Measurements from ENCODE around the gene TLL1. TPM values are rescaled to one million over a fixed set of nuclear protein-coding genes. Genes with fewer than 3 reads are reported as not detected.

The TLL1 gene
- total and polyA plus RNA-seq, 2 of the 13 experiments (the other 11 are each of a cell fraction or from before 2014, with no cell fraction given): not detected

GRCh38 chr4:166092797-166093290 is 219.8 kb downstream of the TLL1 start:
- Histone ChIP-seq H3K36me3 (replicated peaks in 1 of 2; ENCODE audit: control insufficient read depth in 1 of 2, insufficient read depth in 2 of 2, low read length in 2 of 2) (no peaks in the 10 kb centered on the region), H3K4me1 (ENCODE audit: insufficient read depth, low read length) (no peaks in the 10 kb centered on the region), H2AFZ (ENCODE audit: low read length) (no peak overlapping the region), H3K27ac (ENCODE audit: extremely low read length, insufficient read depth, low read length) (no peak overlapping the region), H3K27me3 (ENCODE audit: control insufficient read depth in 1 of 2, insufficient read depth in 2 of 2, low read length in 2 of 2) (peaks cover 0 to 2% of the 10 kb centered on the region in 2 experiments; a peak in 1 of 5 replicates), H3K4me2 (ENCODE audit: low read depth, low read length) (no peak overlapping the region), H3K9me3 (ENCODE audit: low read length) (no peaks in the 10 kb centered on the region), H3K9ac (ENCODE audit: insufficient read depth, low read depth, low read length) (no peak overlapping the region), H4K20me1 (ENCODE audit: insufficient read depth, low read length) (no peaks in the 10 kb centered on the region), H3K4me3 (replicated peaks in 1 of 3; ENCODE audit: insufficient read depth in 1 of 3, low read depth in 2 of 3, low read length in 3 of 3) (no peak overlapping the region), H3K79me2 (ENCODE audit: insufficient read depth, low read length) (no peaks in the 10 kb centered on the region)
- FAIRE-seq (no peak), ATAC-seq (no peak), DNase-seq (ENCODE audit: low spot score) (no peak)
- in situ Hi-C loops (cut with HindIII; ENCODE audit: extremely low pct_ligation_motif_present, low pct_unique_long_range_greater_than_20kb) (loop anchor here (5.0 to 10.0 kb wide), 2 partner anchors 228 to 556 kb away; no protein-coding TSS in a partner anchor), intact Hi-C loops (cut with micrococcal nuclease; ENCODE audit: unreplicated experiment) (loop anchor here (1.0 to 10.0 kb wide), 4 partner anchors 229 to 738 kb away; no protein-coding TSS in a partner anchor)
- BruUV-seq (replicated peaks): no TSS peak
- WGBS (ENCODE audit: low lambda C conversion rate): 9% methylated on average over 7 of the region's 7 CpGs
- TF ChIP-seq RAD51 (IDR thresholded peaks at IDR 0.05; ENCODE audit: borderline replicate concordance) (no peak), ZNF44 (CRISPR knock-in tag; IDR thresholded peaks at IDR 0.05) (no peak), SMARCC2 (IDR thresholded peaks at IDR 0.05) (no peak), HOXD1 (CRISPR knock-in tag; IDR thresholded peaks at IDR 0.05) (no peak), SIN3A (IDR thresholded peaks at IDR 0.05; ENCODE audit: borderline replicate concordance, low read depth, low read length) (no peak), CSRNP2 (CRISPR knock-in tag; conservative IDR thresholded peaks at IDR 0.05; ENCODE audit: low read depth) (no peak), U2AF1 (optimal IDR thresholded peaks at IDR 0.05; ENCODE audit: low read depth, low read length) (no peak), GABPA (IDR thresholded peaks at IDR 0.05; ENCODE audit: low read depth, low read length) (no peak), GABPA (CRISPR knock-in tag; IDR thresholded peaks at IDR 0.05; ENCODE audit: low read depth) (no peak), PAF1 (CRISPR knock-in tag; IDR thresholded peaks at IDR 0.05) (no peak), ATM (IDR thresholded peaks at IDR 0.05; ENCODE audit: borderline replicate concordance) (no peak), GTF2F1 (IDR thresholded peaks at IDR 0.05; ENCODE audit: low read length) (no peak), NFRKB (IDR thresholded peaks at IDR 0.05) (no peak), RAD21 (CRISPR knock-in tag; IDR thresholded peaks at IDR 0.05) (no peak), SMARCE1 (IDR thresholded peaks at IDR 0.05; ENCODE audit: borderline replicate concordance) (no peak), KMT2B (CRISPR knock-in tag; IDR thresholded peaks at IDR 0.05) (no peak)
- TF ChIP-seq, protein P1, sequence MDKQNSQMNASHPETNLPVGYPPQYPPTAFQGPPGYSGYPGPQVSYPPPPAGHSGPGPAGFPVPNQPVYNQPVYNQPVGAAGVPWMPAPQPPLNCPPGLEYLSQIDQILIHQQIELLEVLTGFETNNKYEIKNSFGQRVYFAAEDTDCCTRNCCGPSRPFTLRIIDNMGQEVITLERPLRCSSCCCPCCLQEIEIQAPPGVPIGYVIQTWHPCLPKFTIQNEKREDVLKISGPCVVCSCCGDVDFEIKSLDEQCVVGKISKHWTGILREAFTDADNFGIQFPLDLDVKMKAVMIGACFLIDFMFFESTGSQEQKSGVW (CRISPR knock-in tag; IDR thresholded peaks at IDR 0.05; ENCODE audit: borderline replicate concordance): no peak
- CTCF ChIA-PET (ENCODE audit: low intra/inter-chr PET ratio, low total read pairs): interaction anchor here (3.2 kb wide), 1 partner anchor 556 kb away, joined by 30 read pairs; no protein-coding TSS in a partner anchor
- POLR2A ChIA-PET: no interaction called here

All from HepG2 (cell line).